GM18499 (cell line): ENCODE data around the gene METAP1D.
"Not testable (repeated sequence)": the region's sequence is repeated elsewhere in the genome, so short reads cannot be mapped to it uniquely, and the experiment has no call there.

Experiments used
- ATAC-seq: cut with Tn5 transposase; IDR thresholded peaks from one replicate; pipeline ENCODE4 v1.9.1; 2021; ENCODE audit warnings: moderate number of reproducible peaks; ENCODE audit not compliant: insufficient read depth, unreplicated experiment

The METAP1D gene

DNA sequence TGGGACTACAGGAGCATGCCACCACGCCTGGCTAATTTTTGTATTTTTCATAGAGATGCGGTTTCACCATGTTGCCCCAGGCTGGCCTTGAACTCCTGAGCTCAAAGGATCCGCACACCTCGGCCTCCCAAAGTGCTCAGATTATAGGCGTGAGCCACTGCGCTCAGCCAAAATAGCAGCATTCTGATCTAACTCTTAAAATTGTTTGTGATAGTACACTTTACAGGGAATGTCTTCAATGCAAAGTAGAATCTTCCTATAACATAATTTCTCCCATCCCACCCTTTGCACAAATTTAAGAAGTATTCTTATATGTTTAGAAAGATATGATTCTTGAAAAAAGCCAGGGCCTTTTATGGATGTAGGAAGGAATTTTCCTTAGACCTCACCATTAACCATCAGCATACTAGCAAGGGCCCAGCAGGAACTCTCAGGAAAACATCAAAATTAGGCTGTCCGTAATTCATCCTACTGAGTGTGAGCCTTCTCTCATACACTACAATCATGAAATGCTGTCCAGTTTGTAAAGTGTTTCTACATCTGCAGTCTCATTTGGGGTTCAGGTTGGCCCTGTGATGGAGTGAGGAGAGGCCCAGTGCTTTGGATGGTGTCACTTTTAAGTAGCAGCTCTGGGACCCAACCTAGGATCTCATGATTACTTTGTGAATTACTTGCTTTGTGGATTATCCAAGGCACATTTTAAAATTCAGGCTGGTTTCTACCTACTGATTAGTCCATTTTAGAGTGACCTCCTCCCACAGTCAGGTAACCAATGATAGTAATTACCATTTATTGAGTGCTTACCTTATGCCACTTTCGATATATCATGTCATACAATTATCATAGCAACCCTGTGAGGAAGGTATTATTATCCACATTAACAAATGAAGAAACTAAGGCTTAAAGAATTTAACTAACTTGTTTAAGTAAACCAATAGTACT, 48.1 kb downstream of the METAP1D start:
- no peak for ATAC-seq

DNA sequence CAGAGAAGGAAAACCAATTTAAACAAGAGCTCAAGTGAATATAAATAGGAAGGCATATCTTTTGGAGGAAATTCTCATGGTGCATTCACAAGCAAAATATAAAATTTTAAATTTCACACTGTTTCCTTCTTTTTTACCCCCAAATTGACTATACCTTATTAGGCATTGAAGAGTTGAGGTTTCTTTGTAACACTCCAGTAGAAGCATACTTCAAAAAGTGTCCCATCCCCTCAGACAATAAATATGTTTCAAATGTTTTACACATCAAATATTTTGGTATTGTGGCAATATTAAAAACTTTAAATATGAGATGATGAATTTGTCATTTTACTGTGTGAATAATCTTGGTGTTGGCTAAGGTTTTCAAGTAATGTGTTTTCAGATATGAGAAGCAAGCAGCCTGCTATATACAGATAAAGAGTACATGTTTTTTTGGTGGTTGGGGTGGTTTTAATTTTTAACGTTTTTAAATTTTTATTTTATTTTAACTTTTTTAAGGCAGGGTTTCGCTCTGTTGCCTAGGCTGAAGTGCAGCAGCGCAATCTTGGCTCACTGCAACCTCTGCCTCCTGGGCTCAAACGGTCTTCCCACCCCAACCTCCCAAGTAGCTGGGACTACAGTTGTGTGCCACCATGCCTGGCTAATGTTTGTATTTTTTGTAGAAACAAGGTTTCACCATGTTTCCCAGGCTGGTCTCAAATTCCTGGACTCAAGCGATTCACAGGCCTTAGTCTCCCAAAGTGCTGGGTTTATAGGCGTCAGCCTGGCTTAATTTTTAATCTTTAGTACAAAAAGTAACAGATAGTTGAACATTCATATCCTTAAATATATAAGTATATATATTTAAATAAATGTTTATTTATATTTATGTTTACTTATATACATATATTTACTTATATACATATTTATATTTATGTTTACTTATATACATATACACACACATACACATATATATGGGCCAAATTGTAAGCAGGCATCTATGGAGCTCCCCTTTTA, 49.1 kb downstream of the METAP1D start:
- ATAC-seq, result no peak

GRCh38 chr2:172049567-172050120, 49.9 kb downstream of the METAP1D start:
- ATAC-seq, result no peak

DNA sequence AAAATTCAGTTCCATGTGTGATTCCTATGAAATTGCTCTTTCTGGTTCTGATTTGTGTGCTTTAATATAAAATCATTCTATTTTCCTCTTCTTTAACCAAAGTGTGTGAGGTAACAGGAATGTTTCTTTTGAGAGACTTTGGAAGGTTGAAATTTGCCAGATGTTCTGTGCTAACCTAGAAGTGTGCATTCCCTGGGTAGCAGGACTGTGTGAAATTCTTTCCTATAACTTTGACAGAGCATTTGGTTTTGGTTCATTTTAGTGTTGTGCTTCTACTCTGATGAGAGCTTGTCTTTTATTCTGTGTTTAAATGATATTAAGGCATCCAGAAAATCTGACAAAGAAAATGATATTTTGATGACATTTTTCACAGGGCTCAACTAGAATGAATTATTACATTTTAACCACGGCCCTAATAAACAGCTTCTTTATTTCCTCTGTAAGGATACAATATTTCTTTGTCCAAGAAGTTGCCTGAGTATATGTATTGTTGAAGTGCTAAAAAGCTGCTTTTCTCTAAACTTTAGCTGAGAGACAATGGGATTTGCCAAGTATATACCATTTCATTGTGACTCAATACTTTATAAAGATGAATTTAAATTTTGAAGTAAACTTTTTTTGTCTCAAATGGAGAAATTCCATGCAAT, 50.8 kb downstream of the METAP1D start:
- ATAC-seq, result no peak

DNA sequence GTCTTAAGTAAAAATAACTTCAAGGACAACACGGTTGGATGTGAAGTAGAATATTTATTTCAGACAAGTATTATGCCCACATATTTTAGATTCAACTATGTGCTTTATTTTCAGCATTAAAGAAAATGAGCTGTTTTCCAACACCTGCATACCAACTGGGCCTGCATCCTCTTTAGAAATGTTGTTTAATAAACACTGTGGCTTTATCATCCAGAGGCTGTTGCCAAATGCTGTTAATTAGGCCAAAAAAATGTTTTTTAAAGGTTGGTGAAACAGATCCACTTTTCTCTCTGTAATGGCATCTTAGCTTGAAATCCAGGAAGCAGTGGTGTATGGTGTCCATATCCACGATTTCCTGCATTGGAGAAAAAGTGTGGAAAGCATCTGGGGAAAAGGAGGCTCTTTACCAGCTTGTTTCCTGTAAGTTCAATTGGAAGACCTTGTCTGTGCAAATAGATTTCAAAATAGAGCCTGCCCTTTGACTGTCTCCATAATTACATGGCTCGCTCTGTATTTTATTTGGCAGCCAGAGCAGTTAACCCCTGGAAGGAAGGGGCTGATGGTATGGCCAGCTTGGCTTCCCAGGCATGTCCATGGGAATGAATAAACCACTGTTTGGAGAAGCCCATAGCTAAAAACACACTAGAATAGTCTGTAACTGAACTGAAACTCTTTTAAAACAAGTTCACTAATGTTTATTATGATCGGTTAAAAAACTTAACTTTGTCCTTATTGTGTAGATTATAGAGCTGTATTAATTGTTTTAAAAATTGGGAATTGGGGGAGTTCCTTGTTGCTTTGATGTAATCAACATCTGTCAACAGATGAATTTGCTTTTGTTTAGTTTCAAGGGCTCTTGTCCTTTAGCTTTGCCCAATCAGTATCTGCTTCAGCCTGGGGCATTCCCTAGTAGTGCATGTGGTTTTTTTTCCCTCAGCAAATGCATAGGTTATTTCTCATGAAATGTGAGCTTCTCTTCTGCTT, 52.5 kb downstream of the METAP1D start:
- no peak for ATAC-seq

DNA sequence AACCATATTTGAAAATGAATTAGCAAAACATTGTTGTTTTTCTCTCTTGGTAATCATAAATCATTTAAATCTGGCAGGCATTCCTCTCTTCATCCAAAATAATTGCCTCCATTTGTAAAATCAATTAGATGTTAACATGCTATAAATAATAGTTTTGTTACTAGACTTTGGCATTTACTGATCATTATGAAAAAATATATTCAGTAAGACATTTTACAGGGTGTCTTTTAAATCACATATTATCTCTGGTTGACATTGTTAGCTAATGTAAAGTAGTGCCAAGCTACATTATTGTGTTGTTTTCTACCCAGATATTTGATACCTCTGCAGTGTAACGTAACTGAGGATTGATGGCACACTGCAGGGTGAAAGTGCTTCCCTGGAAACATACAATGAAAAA, 53.7 kb downstream of the METAP1D start:
- no peak for ATAC-seq

GRCh38 chr2:172056293-172056692, 56.5 kb downstream of the METAP1D start:
- ATAC-seq, result no peak

DNA sequence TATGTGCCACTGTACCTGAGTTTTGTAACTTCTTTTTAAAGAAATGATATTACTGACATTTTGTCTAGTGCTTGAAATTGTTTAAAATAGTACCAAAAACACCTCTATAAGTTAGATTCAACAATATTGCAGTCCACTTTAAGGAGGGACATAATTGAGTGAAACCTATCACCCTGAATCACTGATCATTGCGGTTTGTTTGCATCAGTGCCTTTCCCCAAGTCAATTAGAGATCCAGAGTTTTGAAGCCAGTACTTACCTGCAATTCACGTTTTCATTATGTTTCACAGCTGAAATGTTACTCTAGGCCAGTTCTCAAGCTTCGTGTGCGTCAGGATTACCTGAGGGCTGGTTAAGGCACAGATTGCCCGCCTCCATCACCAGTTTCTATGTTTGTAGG, 58.9 kb downstream of the METAP1D start:
- ATAC-seq, result no peak

DNA sequence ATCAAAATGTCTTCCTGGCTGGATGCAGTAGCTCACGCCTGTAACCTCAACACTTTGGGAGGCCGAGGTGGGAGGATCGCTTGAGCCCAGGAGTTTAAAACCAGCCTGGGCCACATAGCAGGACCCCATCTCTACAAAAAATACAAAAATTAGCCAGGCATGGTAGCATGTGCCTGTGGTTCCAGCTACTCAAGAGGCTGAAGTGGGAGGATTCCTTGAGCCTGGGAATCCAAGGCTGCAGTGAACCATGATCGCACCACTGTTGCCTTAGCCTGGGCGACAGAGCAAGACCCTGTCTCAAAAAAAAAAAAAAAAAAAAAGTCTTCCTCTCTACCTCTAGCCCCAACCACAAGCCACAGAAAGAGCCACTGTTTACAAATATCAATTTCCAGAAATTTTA, 60.4 kb downstream of the METAP1D start:
- ATAC-seq, result not testable (repeated sequence)

DNA sequence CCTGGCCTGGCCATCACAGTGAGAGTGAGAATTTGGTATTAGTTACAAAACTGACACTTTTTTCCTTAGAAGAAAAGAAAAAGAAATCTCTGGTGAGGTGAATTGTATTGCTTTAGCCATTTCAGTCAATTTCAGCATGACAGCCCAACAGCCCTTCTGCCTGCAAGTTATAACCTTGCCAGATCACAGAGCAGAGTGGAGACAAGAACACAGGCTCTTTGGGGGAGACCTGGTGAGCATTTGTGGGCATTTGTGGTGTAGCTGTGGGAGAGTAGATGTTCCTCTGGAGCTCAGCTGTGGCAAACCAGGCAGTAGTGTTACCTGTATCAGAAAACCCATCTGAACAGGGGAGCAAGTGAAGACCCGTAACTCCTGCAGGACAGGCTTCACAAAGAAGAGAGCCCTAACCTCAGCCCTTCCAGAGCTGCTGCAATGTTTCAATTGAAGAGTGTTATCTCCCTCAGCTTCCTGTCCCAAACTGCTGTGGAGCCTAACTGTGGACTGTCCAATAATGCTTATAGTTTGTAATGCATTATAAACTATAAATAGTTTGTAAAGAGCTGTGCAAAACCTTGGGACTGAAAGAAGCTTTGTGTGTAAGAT, 62.8 kb downstream of the METAP1D start:
- no peak for ATAC-seq

DNA sequence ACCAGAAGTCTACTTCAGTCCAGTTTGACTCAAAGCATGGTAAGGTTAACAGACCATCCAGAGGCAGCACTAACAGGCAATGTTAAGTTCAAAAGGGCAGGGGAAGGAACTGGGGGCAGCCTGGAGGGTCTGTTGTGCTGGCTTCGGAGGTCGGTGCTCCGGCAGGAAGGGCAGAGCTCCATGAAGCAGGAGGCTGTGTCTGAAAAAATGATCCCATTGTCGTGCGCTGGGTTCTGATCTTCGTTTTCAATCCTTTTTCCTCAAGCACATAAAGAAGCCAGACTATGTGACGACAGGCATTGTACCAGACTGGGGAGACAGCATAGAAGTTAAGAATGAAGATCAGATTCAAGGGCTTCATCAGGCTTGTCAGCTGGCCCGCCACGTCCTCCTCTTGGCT, 63.7 kb downstream of the METAP1D start:
- no peak for ATAC-seq

DNA sequence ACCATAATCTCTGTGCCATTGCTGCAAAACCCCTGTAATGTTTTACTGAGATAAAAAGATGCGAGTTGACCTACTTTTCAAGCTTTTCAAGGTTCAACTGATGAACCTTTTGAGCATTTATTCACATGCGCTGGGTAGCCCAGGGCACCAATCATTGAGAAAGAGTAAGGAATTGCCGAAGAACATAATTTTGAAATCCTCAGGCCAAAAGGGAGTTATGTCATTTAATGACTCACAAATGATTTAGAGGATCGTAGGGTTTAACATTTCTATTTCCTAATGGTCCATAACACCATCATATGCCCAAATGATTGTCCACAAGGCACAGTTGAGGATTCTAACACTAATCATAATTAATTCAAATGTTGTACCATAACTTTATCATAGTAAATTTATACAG, 65.4 kb downstream of the METAP1D start:
- no peak for ATAC-seq

DNA sequence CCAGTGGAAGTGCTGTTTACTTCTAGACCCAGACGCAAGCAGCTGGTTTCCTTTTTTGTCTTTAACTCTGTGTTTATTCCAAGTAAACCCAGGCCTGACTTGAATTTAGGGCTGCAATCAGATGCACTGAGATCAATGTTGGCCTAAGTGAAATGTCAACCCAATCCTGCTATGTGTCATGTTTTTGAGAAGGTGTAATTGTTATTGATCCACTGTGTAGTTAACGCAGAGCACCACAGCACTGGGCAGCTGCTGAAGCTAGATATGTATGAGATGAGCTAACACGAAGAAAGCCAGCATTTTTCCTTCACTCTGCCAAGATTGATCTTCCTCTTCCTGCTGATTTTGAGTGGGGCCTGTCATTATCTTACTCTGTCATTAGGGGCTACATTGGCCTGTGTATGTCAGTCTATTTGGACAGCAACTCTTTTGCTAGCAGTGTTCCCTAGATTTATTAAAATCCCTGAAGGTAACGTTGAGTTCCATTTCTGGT, 66.7 kb downstream of the METAP1D start:
- ATAC-seq, result no peak

DNA sequence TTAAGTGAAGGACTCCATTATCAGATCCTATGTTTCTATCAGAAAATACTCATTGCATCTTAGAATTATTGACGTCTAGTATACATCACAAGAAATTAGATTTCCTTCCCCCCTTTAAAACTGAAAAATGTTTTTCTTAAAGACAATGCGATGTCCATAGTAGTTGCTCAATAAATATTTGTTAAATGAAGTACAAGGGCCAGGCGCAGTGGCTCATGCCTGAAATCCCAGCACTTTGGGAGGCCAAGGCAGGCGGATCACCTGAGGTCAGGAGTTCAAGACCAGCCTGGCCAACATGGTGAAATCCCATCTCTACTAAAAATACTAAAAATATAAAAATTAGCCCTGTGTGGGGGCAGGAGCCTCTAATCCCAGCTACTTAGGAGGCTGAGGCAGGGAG, 68.2 kb downstream of the METAP1D start:
- ATAC-seq, result not testable (repeated sequence)

GRCh38 chr2:172070936-172071335, 71.2 kb downstream of the METAP1D start:
- ATAC-seq, result no peak

GRCh38 chr2:172072303-172072702, 72.5 kb downstream of the METAP1D start:
- ATAC-seq, result no peak

DNA sequence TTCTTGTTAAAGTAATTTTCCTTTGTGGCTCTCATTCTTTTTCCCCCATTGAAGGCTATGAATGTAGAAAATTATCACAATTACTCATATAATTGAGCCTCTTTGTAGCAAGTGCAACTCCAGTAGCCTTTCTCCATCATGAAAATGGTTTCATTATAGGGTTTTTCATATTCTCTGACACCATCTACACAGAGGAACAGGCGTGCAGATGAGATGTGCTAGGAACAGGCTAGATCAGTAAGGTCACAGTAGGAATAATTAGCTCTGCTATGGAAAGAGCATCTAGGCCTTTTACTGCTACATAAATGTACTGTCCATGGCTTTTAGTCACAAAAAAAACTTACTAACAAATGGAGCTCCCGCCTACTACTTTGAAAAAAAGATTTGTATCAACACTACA, 73.0 kb downstream of the METAP1D start:
- no peak for ATAC-seq

- ATAC-seq, result no peak
These were observed 73.8 kb downstream of the METAP1D start for GRCh38 chr2:172073518-172073917.
